Fibroblast of mammary gland (primary cell): ENCODE data around the gene SERPINB10.
A peak's percentile ranks its signal among the peaks of the same experiment; 100 is the strongest.

Source experiments
- DNase-seq: peaks from one replicate; pipeline ENCODE4 v3.0.0-alpha.2; 2010; ENCODE audit warnings: low read depth
- H3K4me3 ChIP-seq: 2 replicates; pipeline ENCODE4 v1.5.1; 2011; ENCODE audit warnings: low read depth, mild to moderate bottlenecking, low read length, moderate library complexity; ENCODE audit not compliant: control insufficient read depth
- TF ChIP-seq, protein P1 (sequence below): conservative IDR thresholded peaks from 2 replicates; pipeline ENCODE4 v1.5.1; 2011; ENCODE audit warnings: low read depth, low read length, inconsistent platforms; ENCODE audit not compliant: control insufficient read depth, insufficient read depth

The SERPINB10 gene

DNA sequence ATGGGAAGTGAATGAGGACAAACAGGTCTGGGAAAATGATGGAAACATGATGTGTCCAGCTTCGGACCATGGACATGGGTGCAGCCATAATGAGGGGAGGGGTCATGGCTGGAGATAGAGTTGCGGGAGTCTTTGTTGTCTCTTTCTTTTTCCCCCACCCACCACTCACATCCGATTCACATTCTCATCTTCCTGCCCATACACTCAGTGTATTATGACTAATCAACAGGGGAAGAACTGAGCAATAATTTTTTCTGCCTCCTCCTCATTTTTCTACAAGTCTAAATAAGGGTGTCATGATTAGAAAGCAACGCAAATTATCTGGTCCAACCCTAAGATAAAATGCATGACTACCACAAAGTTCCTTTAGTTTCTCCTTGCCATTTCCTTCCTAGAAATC lies 25.9 kb upstream of the SERPINB10 start:
- TF ChIP-seq, protein P1, sequence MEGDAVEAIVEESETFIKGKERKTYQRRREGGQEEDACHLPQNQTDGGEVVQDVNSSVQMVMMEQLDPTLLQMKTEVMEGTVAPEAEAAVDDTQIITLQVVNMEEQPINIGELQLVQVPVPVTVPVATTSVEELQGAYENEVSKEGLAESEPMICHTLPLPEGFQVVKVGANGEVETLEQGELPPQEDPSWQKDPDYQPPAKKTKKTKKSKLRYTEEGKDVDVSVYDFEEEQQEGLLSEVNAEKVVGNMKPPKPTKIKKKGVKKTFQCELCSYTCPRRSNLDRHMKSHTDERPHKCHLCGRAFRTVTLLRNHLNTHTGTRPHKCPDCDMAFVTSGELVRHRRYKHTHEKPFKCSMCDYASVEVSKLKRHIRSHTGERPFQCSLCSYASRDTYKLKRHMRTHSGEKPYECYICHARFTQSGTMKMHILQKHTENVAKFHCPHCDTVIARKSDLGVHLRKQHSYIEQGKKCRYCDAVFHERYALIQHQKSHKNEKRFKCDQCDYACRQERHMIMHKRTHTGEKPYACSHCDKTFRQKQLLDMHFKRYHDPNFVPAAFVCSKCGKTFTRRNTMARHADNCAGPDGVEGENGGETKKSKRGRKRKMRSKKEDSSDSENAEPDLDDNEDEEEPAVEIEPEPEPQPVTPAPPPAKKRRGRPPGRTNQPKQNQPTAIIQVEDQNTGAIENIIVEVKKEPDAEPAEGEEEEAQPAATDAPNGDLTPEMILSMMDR = no peak
- no peak overlapping the region for H3K4me3 ChIP-seq
- peak; percentile 54 for DNase-seq

DNA sequence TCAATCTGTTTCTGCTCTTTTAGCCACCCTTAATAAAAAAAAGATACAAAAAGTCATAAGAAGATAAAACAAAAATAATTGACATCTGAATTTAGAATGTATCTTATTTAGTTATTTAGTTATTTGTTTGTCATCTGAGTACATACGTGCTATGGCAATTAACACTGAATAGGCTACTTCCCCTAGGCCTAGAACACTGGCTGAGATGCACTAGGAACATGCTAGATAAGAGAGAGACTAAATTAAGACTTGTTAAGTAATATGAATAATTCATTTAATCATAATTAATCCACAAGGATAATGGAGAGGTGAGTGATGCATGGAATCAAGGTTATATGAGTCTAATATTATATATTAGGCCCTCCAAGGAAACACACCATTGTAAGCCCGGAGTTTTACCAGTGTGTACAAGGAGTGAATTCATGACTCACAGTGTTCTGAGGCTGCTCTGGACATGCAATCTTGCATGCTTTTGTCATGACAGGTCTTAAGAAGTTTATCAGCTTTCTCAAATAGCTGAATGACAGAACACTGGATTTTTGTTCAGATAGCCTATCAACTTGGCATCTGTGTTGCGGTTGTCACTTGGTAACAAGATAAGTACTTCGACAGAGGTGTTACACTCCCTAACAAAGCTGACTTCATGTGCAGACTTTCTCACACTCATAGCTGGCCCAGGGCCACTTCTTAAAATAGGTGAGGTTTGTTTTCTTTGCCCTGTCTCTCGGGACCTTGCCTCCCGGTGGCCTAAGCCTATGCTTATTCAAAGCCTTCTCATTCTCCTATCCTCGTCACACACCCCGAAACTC lies 25.2 kb upstream of the SERPINB10 start:
- TF ChIP-seq, protein P1 = no peak
- peak; percentile 92 for DNase-seq
- H3K4me3 ChIP-seq = no peak overlapping the region

DNA sequence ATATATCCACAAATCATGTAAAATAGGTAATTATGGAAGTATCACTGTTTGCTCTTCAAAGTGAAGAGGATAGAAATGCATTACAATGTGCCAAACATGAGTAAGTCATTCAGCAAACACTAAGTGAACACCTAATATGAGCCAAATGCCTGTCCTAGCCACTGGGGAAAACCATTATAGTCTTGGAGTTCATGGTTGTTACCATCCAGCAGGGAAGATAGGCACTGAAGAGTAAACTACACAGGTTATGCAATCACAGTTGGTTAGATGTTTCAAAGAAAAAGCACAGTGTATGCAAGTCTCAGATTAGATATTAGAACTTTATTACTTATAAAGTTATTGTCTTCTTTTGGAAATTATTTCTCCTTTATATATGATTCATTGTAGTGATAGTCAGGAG lies 24.1 kb upstream of the SERPINB10 start:
- TF ChIP-seq, protein P1 = no peak
- H3K4me3 ChIP-seq = no peak overlapping the region
- peak; percentile 10 for DNase-seq

DNA sequence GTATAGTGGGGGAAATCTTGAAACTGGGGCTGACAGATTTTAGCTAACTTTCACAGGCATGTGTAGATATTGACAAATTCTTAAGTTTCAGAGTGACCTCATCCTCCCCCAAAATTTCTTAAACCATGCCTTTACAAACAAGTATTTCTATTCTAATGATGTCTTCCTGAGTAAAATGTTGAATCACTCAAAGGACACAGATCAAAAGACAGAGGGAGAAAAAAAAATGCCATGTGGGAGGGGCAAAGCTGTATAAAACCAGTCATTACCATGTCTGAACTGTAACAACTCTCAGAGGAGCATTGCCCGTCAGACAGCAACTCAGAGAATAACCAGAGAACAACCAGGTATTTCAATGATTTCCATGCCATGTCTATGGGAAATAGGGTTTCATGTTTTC lies 20.3 kb upstream of the SERPINB10 start, which contains the start of gene SERPINB2:
SERPINB2 (plus strand) TSS at position 282 of the 400 bp plus-strand sequence. CDS start 3,740 bp downstream, outside the sequence.
- H3K4me3 ChIP-seq = no peak within 1 kb of the TSS
- DNase-seq = peak; percentile 64
- TF ChIP-seq, protein P1 = no peak

DNA sequence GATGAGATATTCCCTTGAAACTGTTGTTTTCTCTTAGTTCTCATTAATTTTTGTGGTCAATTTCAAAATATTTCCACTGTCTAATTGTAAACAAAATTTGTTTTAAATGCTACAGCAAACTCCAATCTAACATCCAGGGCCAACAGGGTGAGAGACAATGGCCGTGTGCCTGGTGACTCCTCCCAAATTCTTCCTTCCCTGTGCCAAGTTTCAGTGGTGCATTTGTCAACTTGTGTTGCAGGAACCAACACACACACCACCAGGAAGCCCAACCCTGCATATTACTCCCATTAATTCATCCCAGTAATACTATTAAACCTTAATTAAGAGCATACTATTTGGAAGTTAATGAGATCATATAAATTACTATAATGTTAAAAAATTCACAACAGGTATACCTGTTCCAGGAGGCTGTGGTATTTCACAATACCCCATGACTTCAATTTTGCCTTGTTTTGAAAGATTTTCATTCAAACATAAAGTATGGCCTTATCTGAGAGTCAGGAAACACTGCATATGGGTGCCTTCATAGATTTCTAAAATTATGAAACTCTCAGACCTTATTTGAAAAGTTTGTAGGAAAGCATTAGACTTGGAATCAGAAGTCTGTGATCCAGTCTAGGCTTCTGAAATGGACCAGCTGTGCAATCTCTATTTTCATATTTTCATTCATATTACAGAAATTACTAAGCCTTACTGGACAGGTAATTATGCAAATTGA lies 19.1 kb upstream of the SERPINB10 start:
- H3K4me3 ChIP-seq = no peak overlapping the region
- TF ChIP-seq, protein P1 = no peak
- DNase-seq = peak; percentile 14

DNA sequence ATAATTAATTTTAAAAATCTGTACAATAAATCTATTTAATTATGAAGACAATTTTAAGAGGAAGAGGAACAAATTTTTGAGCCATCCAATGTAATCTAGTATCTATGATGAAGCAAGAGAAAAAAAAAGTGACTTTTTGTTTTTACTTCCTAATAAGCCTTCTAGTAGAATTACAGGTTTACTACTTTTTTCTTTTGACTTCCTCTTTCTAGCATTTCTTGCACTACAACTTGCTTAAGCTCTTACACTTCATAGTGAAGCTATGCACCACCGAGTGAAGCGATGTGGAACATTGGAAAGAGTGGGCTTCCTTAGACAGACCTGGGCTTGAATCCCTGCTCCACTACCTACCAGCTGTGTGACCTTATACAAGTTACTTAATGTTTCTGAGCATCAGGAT lies 18.1 kb upstream of the SERPINB10 start:
- DNase-seq = no peak
- TF ChIP-seq, protein P1 = no peak
- no peak overlapping the region for H3K4me3 ChIP-seq
